GM12892 (cell line): ENCODE measurements around the gene ZNF219.

ENCODE experiments used
- POLR2A ChIP-seq: IDR thresholded peaks from 2 replicates; pipeline ENCODE4 v1.6.1; 2011; ENCODE audit warnings: low read depth, low read length, control low read depth
- POLR2AphosphoS5 ChIP-seq: IDR thresholded peaks from 2 replicates; pipeline ENCODE4 v1.6.1; 2011; ENCODE audit warnings: low read depth, low read length, control low read depth
- TAF1 ChIP-seq: IDR thresholded peaks from 2 replicates; pipeline ENCODE4 v1.6.1; 2011; ENCODE audit warnings: low read depth, mild to moderate bottlenecking, control low read depth, low read length, borderline replicate concordance

DNA sequence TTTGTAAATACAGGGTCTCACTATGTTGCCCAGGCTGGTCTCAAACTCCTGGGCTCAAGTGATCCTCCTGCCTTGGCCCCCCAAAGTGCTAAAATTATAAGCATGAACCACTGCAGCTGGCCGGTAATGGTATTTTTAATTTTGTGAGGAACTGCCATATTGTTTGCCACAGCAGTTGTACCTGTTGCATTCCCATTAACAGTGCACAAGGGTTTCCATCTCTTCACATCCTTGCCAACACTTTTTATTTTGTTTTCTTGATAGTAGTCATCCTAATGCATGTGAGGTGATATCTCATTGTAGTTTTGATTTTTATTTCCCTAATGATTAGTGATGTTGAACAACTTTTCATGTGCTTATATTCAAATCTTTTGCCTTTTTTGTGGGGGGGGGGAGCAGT, 43.9 kb upstream of the ZNF219 start:
- no peak for TF ChIP-seq POLR2AphosphoS5
- TF ChIP-seq POLR2A = no peak
- TF ChIP-seq TAF1 = no peak
